ENCODE measurements around the gene SIN3B. TPM values are rescaled to one million over a fixed set of nuclear protein-coding genes. Genes with fewer than 3 reads are reported as not detected.

SIN3B gene
- total and polyA plus RNA-seq, 9 of the 15 experiments (the other 6 are each of a cell fraction or from before 2014, with no cell fraction given): 0.51 to 34.2 (median 14.3) TPM

GRCh38 chr19:16897856-16898161 lies 68.6 kb downstream of the SIN3B start:
- H3K9ac ChIP-seq (ENCODE audit: insufficient read depth in 1 of 2, low read depth in 2 of 2, low read length in 2 of 2): peak overlapping the region; percentile 65 to 92
- peak overlapping the region; percentile 88 for H3K27ac ChIP-seq (ENCODE audit: extremely low read depth, low read depth, low read length)
- TF ChIP-seq CCNT2 (IDR thresholded peaks at IDR 0.05; ENCODE audit: borderline replicate concordance, extremely low read depth, insufficient read length, low read depth, low read length) (peak; percentile 33), ID3 (CRISPR knock-in tag; IDR thresholded peaks at IDR 0.05) (no peak), ID3 (tag; IDR thresholded peaks at IDR 0.05) (no peak), NR4A1 (CRISPR knock-in tag; IDR thresholded peaks at IDR 0.05) (no peak), NR4A1 (tag; IDR thresholded peaks at IDR 0.05) (peak; percentile 68; the same call in 1 of the 2 replicates), NRF1 (conservative IDR thresholded peaks at IDR 0.05 in 1 of 2, IDR thresholded peaks at IDR 0.05 in 1 of 2) (peak in 1 of 2 experiments; percentile 37; a peak in 1 of 4 replicates), FIP1L1 (IDR thresholded peaks at IDR 0.05; ENCODE audit: low read depth, low read length, poor library complexity, severe bottlenecking) (peak; percentile 89), RBM22 (IDR thresholded peaks at IDR 0.05; ENCODE audit: low read depth, low read length, poor library complexity, severe bottlenecking) (peak; percentile 53), LARP7 (IDR thresholded peaks at IDR 0.05) (0 out of 2 replicates have a peak, but pooled peaks have one; percentile 43), ETS1 (conservative IDR thresholded peaks at IDR 0.05; ENCODE audit: control insufficient read depth, low read depth, low read length) (peak; percentile 7; the same call in 1 of the 2 replicates), ZNF512 (tag; IDR thresholded peaks at IDR 0.05) (no peak), POLR2A (conservative IDR thresholded peaks at IDR 0.05) (0 out of 2 replicates have a peak, but pooled peaks have one; percentile 44), ATF1 (CRISPR knock-in tag; IDR thresholded peaks at IDR 0.05) (no peak), ATF1 (tag; IDR thresholded peaks at IDR 0.05) (peak; percentile 79)

More at GRCh38 chr19:16897856-16898161, 68.6 kb downstream of the SIN3B start:
- no peaks in the 10 kb centered on the region for H3K9me1 ChIP-seq (ENCODE audit: control insufficient read depth, insufficient read depth, low read length)
- in situ Hi-C loops (cut with MboI): no loop called here
- H3K79me2 ChIP-seq (ENCODE audit: control insufficient read depth, insufficient read depth, low read length): peaks cover 3% of the 10 kb centered on the region; the same call in 2 of the 3 replicates
- H3K4me1 ChIP-seq (replicated peaks in 1 of 2; ENCODE audit: control insufficient read depth in 2 of 2, insufficient read depth in 2 of 2, low read length in 2 of 2): peaks cover 9 to 60% of the 10 kb centered on the region in 2 experiments; a peak in 4 of 5 replicates
- ChIA-PET CTCF (ENCODE audit: low intra/inter-chr PET ratio) (interaction anchor here (3.3 kb wide), 1 partner anchor 127 kb away, joined by 21 read pairs; no protein-coding TSS in a partner anchor), POLR2A (no interaction called here)
- intact Hi-C loops (cut with micrococcal nuclease): loop anchor here (2.0 to 5.0 kb wide), 3 partner anchors 127 to 394 kb away; no protein-coding TSS in a partner anchor
- TSS peak; percentile 23 for BruUV-seq (replicated peaks)
- ATAC-seq: no peak
- no peak for FAIRE-seq
- H2AFZ ChIP-seq (ENCODE audit: low read depth, low read length): peak overlapping the region; percentile 91
- no peaks in the 10 kb centered on the region for H4K20me1 ChIP-seq (replicated peaks; ENCODE audit: control insufficient read depth, insufficient read depth, low read length)
- peak overlapping the region; percentile 76 for H3K4me2 ChIP-seq (ENCODE audit: insufficient read depth, low read length)
- H3K9me3 ChIP-seq (replicated peaks; ENCODE audit: control insufficient read depth, insufficient read depth, low read depth, low read length): no peaks in the 10 kb centered on the region
- H3K27me3 ChIP-seq (ENCODE audit: control insufficient read depth in 2 of 2, insufficient read depth in 2 of 2, low read length in 2 of 2): peaks cover 0 to 5% of the 10 kb centered on the region in 2 experiments; a peak in 2 of 5 replicates
- no peak for DNase-seq (ENCODE audit: extremely low read depth in 1 of 4, low spot score in 3 of 4)
- peak overlapping the region; percentile 71 for H3K4me3 ChIP-seq
- 0 out of 3 replicates have a peak, but pooled peaks cover 1% of the 10 kb centered on the region for H3K36me3 ChIP-seq (ENCODE audit: control insufficient read depth, insufficient read depth, low read length)
- WGBS (ENCODE audit: insufficient coverage, low coverage, missing lambda C conversion rate): 4% methylated on average over 20 of the region's 30 CpGs
